HEK293 (cell line): ENCODE measurements around the gene HOXA3.
A peak's percentile ranks its signal among the peaks of the same experiment; 100 is the strongest.

Experiments used
- CTCF ChIA-PET: fragments of 350-600 bp; formaldehyde crosslinking; extraction: SDS; loops from one replicate; lab custom pipeline; 2021; ENCODE audit warnings: antibody characterized with exemption; lab: Yijun Ruan, JAX
- POLR2A ChIA-PET: fragments of 300-600 bp; formaldehyde crosslinking; extraction: SDS; loops from one replicate; lab custom pipeline; 2020; ENCODE audit warnings: antibody characterized with exemption, inconsistent platforms; lab: Yijun Ruan, JAX
- H3K27ac ChIP-seq: fragments of 200-500 bp; sonication (Bioruptor generic); 2 replicates; pipeline ENCODE4 v1.5.1; 2014; ENCODE audit warnings: low read depth, low read length, control low read depth, inconsistent platforms; ENCODE audit errors: extremely low read depth
- H3K36me3 ChIP-seq, 2 experiments: fragments of 200-500 bp in 1 of 2; sonication (Bioruptor generic) in 1 of 2; 1 replicate in 1 of 2; 2 replicates in 1 of 2; pipeline ENCODE4 v1.5.1; 2014 to 2017; ENCODE audit warnings: inconsistent platforms in 2 of 2, low read length in 2 of 2; ENCODE audit not compliant: control insufficient read depth in 2 of 2, insufficient read depth in 1 of 2
- H3K4me1 ChIP-seq: fragments of 200-500 bp; sonication (Bioruptor generic); 2 replicates; pipeline ENCODE4 v1.5.1; 2014; ENCODE audit warnings: mild to moderate bottlenecking, low read length, inconsistent platforms; ENCODE audit not compliant: control insufficient read depth, insufficient read depth
- H3K4me3 ChIP-seq: 2 replicates; pipeline ENCODE4 v1.5.1; 2011; ENCODE audit warnings: low read depth, mild to moderate bottlenecking, control low read depth, low read length, moderate library complexity
- H3K9me3 ChIP-seq: fragments of 200-500 bp; sonication (Bioruptor generic); 2 replicates; pipeline ENCODE4 v1.5.1; 2014; ENCODE audit warnings: low read depth, low read length, inconsistent platforms; ENCODE audit not compliant: control insufficient read depth, insufficient read depth
- BCL11B ChIP-seq: fragments of 450-650 bp; formaldehyde crosslinking; IDR thresholded peaks from 2 replicates; pipeline ENCODE4 v1.5.1; 2016; ENCODE audit warnings: low read depth, missing biosample characterization, missing genetic modification characterization
- FEZF1 ChIP-seq: fragments of 450-650 bp; formaldehyde crosslinking; IDR thresholded peaks from 2 replicates; pipeline ENCODE4 v1.5.1; 2016; ENCODE audit warnings: missing biosample characterization, missing genetic modification characterization
- GLIS1 ChIP-seq: fragments of 450-650 bp; formaldehyde crosslinking; IDR thresholded peaks from 2 replicates; pipeline ENCODE4 v1.5.1; 2016; ENCODE audit warnings: missing biosample characterization, missing genetic modification characterization
- GLIS2 ChIP-seq: fragments of 450-650 bp; formaldehyde crosslinking; IDR thresholded peaks from 2 replicates; pipeline ENCODE4 v1.5.1; 2016; ENCODE audit warnings: missing biosample characterization, missing genetic modification characterization
- PRDM1 ChIP-seq: fragments of 450-650 bp; formaldehyde crosslinking; IDR thresholded peaks from 2 replicates; pipeline ENCODE4; 2016; ENCODE audit warnings: missing biosample characterization, missing genetic modification characterization
- PRDM6 ChIP-seq: fragments of 450-650 bp; formaldehyde crosslinking; IDR thresholded peaks from 2 replicates; pipeline ENCODE4 v1.5.1; 2017; ENCODE audit warnings: missing biosample characterization, missing genetic modification characterization
- SP3 ChIP-seq: fragments of 450-650 bp; formaldehyde crosslinking; IDR thresholded peaks from 2 replicates; pipeline ENCODE4 v1.5.1; 2016; ENCODE audit warnings: missing biosample characterization, missing genetic modification characterization
- YY1 ChIP-seq: fragments of 450-650 bp; formaldehyde crosslinking; IDR thresholded peaks from 2 replicates; pipeline ENCODE4 v1.5.1; 2018; ENCODE audit warnings: missing biosample characterization, missing genetic modification characterization
- ZBTB17 ChIP-seq: fragments of 450-650 bp; formaldehyde crosslinking; IDR thresholded peaks from 2 replicates; pipeline ENCODE4 v1.5.1; 2016; ENCODE audit warnings: missing biosample characterization, missing genetic modification characterization
- ZBTB8A ChIP-seq: fragments of 450-650 bp; formaldehyde crosslinking; IDR thresholded peaks from 2 replicates; pipeline ENCODE4 v1.5.1; 2016; ENCODE audit warnings: missing biosample characterization, missing genetic modification characterization
- ZFP41 ChIP-seq: fragments of 450-650 bp; formaldehyde crosslinking; IDR thresholded peaks from 2 replicates; pipeline ENCODE4 v1.5.1; 2016; ENCODE audit warnings: missing biosample characterization, missing genetic modification characterization, borderline replicate concordance
- ZNF132 ChIP-seq: fragments of 450-650 bp; formaldehyde crosslinking; IDR thresholded peaks from 2 replicates; pipeline ENCODE4 v1.5.1; 2017; ENCODE audit warnings: missing biosample characterization, missing genetic modification characterization, borderline replicate concordance
- ZNF146 ChIP-seq: fragments of 450-650 bp; formaldehyde crosslinking; IDR thresholded peaks from 2 replicates; pipeline ENCODE4 v1.5.1; 2016; ENCODE audit warnings: missing biosample characterization, missing genetic modification characterization
- ZNF174 ChIP-seq: fragments of 450-650 bp; formaldehyde crosslinking; IDR thresholded peaks from 2 replicates; pipeline ENCODE4 v1.5.0; 2017; ENCODE audit warnings: missing biosample characterization, mild to moderate bottlenecking, missing genetic modification characterization
- ZNF335 ChIP-seq: fragments of 450-650 bp; formaldehyde crosslinking; conservative IDR thresholded peaks from 2 replicates; pipeline ENCODE4 v1.5.1; 2016; ENCODE audit warnings: missing biosample characterization, missing genetic modification characterization
- ZNF366 ChIP-seq: fragments of 450-650 bp; formaldehyde crosslinking; conservative IDR thresholded peaks from 2 replicates; pipeline ENCODE4 v1.5.1; 2016; ENCODE audit warnings: missing biosample characterization, missing genetic modification characterization
- ZNF692 ChIP-seq: fragments of 450-650 bp; formaldehyde crosslinking; IDR thresholded peaks from 2 replicates; pipeline ENCODE4 v1.5.1; 2016; ENCODE audit warnings: missing biosample characterization, missing genetic modification characterization
- ZXDB ChIP-seq: fragments of 450-650 bp; formaldehyde crosslinking; IDR thresholded peaks from 2 replicates; pipeline ENCODE4 v1.5.1; 2016; ENCODE audit warnings: missing biosample characterization, missing genetic modification characterization
- TF ChIP-seq, protein P1 (sequence below): fragments of 450-650 bp; formaldehyde crosslinking; IDR thresholded peaks from 2 replicates; pipeline ENCODE4 v1.5.1; 2017; ENCODE audit warnings: missing biosample characterization, missing genetic modification characterization
- TF ChIP-seq, protein P2 (sequence below): fragments of 450-650 bp; formaldehyde crosslinking; IDR thresholded peaks from 2 replicates; pipeline ENCODE4 v1.5.1; 2016; ENCODE audit warnings: missing biosample characterization, missing genetic modification characterization

The HOXA3 gene

DNA sequence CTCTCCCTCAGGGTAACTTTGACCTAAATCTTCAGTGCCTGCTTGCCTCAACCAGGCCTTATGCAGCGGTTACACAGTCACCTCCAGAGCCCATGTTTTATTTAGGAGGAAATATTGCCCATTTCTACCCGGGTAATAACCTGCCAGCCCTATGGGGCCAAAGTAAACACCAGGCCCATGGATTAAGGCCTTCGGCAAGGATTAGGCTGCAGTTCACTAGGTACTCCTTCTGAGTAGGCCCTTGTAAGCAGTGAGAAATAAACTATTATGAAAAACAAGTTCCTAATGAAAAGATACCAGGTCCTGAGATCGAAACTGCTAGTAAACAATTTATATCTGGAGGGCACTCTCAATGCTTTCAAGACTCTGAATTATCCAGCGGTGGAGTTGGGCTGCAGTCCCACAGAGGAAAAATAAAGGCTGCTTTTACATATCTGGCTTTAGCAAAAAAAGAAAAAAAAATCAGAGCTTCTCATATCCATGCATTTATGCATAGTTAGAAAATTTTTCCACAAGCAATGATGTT, 25.5 kb upstream of the HOXA3 start:
- Histone ChIP-seq H3K4me3 (peak overlapping the region; percentile 76), H3K4me1 (peaks cover 35% of the 10 kb centered on the region), H3K9me3 (no peaks in the 10 kb centered on the region), H3K27ac (peak overlapping the region; percentile 99), H3K36me3 (peaks cover 0 to 10% of the 10 kb centered on the region in 2 experiments; a peak in 2 of 3 replicates)
- CTCF ChIA-PET, result interaction anchor here (1.3 to 3.7 kb wide), 4 partner anchors 9 to 17 kb away, joined by 3 to 10 read pairs (median 6); no protein-coding TSS in a partner anchor
- peak; percentile 68 for TF ChIP-seq ZBTB8A
- peak; percentile 35; the same call in 1 of the 2 replicates for TF ChIP-seq ZBTB17 (tag by site-specific recombination)
- TF ChIP-seq ZNF132 (tag by site-specific recombination), result no peak
- no peak for TF ChIP-seq BCL11B
- peak; percentile 34 for TF ChIP-seq PRDM6 (tag by site-specific recombination)
- TF ChIP-seq YY1 (tag by site-specific recombination), result no peak
- TF ChIP-seq ZFP41, result no peak
- 0 out of 2 replicates have a peak, but pooled peaks have one; percentile 2 for TF ChIP-seq PRDM1
- TF ChIP-seq, protein P1, sequence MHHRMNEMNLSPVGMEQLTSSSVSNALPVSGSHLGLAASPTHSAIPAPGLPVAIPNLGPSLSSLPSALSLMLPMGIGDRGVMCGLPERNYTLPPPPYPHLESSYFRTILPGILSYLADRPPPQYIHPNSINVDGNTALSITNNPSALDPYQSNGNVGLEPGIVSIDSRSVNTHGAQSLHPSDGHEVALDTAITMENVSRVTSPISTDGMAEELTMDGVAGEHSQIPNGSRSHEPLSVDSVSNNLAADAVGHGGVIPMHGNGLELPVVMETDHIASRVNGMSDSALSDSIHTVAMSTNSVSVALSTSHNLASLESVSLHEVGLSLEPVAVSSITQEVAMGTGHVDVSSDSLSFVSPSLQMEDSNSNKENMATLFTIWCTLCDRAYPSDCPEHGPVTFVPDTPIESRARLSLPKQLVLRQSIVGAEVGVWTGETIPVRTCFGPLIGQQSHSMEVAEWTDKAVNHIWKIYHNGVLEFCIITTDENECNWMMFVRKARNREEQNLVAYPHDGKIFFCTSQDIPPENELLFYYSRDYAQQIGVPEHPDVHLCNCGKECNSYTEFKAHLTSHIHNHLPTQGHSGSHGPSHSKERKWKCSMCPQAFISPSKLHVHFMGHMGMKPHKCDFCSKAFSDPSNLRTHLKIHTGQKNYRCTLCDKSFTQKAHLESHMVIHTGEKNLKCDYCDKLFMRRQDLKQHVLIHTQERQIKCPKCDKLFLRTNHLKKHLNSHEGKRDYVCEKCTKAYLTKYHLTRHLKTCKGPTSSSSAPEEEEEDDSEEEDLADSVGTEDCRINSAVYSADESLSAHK (tag by site-specific recombination), result 0 out of 2 replicates have a peak, but pooled peaks have one; percentile 2
- TF ChIP-seq ZXDB (tag by site-specific recombination), result 0 out of 2 replicates have a peak, but pooled peaks have one; percentile 31
- TF ChIP-seq, protein P2, sequence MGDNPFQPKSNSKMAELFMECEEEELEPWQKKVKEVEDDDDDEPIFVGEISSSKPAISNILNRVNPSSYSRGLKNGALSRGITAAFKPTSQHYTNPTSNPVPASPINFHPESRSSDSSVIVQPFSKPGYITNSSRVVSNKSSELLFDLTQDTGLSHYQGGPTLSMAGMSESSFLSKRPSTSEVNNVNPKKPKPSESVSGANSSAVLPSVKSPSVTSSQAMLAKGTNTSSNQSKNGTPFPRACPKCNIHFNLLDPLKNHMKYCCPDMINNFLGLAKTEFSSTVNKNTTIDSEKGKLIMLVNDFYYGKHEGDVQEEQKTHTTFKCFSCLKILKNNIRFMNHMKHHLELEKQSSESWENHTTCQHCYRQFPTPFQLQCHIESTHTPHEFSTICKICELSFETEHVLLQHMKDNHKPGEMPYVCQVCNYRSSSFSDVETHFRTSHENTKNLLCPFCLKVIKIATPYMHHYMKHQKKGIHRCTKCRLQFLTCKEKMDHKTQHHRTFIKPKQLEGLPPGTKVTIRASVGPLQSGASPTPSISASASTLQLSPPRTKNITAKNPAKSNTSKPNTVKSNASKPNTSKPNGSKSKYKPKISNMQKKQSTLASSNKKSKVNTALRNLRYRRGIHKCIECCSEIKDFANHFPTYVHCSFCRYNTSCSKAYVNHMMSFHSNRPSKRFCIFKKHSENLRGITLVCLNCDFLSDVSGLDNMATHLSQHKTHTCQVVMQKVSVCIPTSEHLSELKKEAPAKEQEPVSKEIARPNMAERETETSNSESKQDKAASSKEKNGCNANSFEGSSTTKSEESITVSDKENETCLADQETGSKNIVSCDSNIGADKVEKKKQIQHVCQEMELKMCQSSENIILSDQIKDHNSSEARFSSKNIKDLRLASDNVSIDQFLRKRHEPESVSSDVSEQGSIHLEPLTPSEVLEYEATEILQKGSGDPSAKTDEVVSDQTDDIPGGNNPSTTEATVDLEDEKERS, result no peak
- no peak for TF ChIP-seq SP3 (tag by site-specific recombination)
- POLR2A ChIA-PET, result interaction anchor here (1.0 to 11.2 kb wide), 6 partner anchors 7 to 17 kb away, joined by 3 to 237 read pairs (median 14); partner anchors contain the start of genes HOXA11 and HOXA9

- Histone ChIP-seq H3K4me1 (peaks cover 29% of the 10 kb centered on the region), H3K9me3 (no peaks in the 10 kb centered on the region), H3K4me3 (peak overlapping the region; percentile 76), H3K36me3 (peaks cover 0 to 6% of the 10 kb centered on the region in 2 experiments; a peak in 2 of 3 replicates), H3K27ac (peak overlapping the region; percentile 99)
- POLR2A ChIA-PET, result interaction anchor here (1.0 to 11.2 kb wide), 6 partner anchors 7 to 21 kb away, joined by 3 to 237 read pairs (median 6); partner anchors contain the start of genes HOXA11 and HOXA7
- TF ChIP-seq, protein P1 (tag by site-specific recombination), result 0 out of 2 replicates have a peak, but pooled peaks have one; percentile 6
- TF ChIP-seq GLIS1 (tag by site-specific recombination), result peak; percentile 71
- TF ChIP-seq ZNF366 (tag by site-specific recombination), result 0 out of 2 replicates have a peak, but pooled peaks have one; percentile 23
- no peak for TF ChIP-seq ZNF692 (tag by site-specific recombination)
- no peak for TF ChIP-seq ZNF146 (tag by site-specific recombination)
- peak; percentile 60 for TF ChIP-seq FEZF1 (tag by site-specific recombination)
- 0 out of 2 replicates have a peak, but pooled peaks have one; percentile 6 for TF ChIP-seq ZNF335 (tag by site-specific recombination)
- TF ChIP-seq PRDM1, result peak; percentile 59; the same call in 1 of the 2 replicates
- TF ChIP-seq GLIS2 (tag by site-specific recombination), result peak; percentile 62; the same call in 1 of the 2 replicates
- no peak for TF ChIP-seq ZNF174 (tag by site-specific recombination)
- CTCF ChIA-PET, result interaction anchor here (0.5 to 3.7 kb wide), 5 partner anchors 9 to 1758 kb away, joined by 3 to 10 read pairs (median 5); no protein-coding TSS in a partner anchor
Measured at GRCh38 chr7:27176962-27177794, 24.8 kb upstream of the HOXA3 start.
